OCI-LY1 (cell line): ENCODE results near the gene ARHGAP24.

Experiments used
- CTCF ChIP-seq: fragments of 200-600 bp; sonication (generic), shearing (Covaris generic); IDR thresholded peaks from 2 replicates; pipeline ENCODE4 v1.5.1; 2017; ENCODE audit warnings: mild to moderate bottlenecking, antibody characterized with exemption, low read length, moderate library complexity, mixed read lengths
- EZH2 ChIP-seq: fragments of 200-600 bp; sonication (generic), shearing (Covaris generic); IDR thresholded peaks from 2 replicates; pipeline ENCODE4 v1.8.0; 2017; ENCODE audit warnings: borderline replicate concordance, mixed run types, mild to moderate bottlenecking, antibody characterized with exemption, low read length, moderate library complexity, mixed read lengths

- TF ChIP-seq EZH2 (no peak), CTCF (no peak)
These were observed 389.6 kb downstream of the ARHGAP24 start for GRCh38 chr4:85864259-85865205.
